GM10248 (cell line): ENCODE data around the gene ARHGEF33.

Experiments used
- CTCF ChIA-PET: fragments of 300-600 bp; sonication (Branson Sonifier 250); formaldehyde crosslinking; extraction: SDS; loops from one replicate; lab custom pipeline; 2021; ENCODE audit warnings: antibody characterized with exemption; lab: Yijun Ruan, JAX
- POLR2A ChIA-PET: fragments of 350-650 bp; sonication (Branson Sonifier 250); formaldehyde crosslinking; extraction: SDS; loops from one replicate; lab custom pipeline; 2020; ENCODE audit warnings: antibody characterized with exemption; lab: Yijun Ruan, JAX
- DNase-seq: peaks from one replicate; pipeline ENCODE4 v3.0.0; 2012; ENCODE audit errors: extremely low spot score
- TF ChIP-seq, protein P1 (sequence below): IDR thresholded peaks from 2 replicates; pipeline ENCODE4 v1.5.1; 2012; ENCODE audit warnings: mild to moderate bottlenecking, low read depth; ENCODE audit errors: extremely low read depth, missing control alignments, control extremely low read depth

The ARHGEF33 gene

DNA sequence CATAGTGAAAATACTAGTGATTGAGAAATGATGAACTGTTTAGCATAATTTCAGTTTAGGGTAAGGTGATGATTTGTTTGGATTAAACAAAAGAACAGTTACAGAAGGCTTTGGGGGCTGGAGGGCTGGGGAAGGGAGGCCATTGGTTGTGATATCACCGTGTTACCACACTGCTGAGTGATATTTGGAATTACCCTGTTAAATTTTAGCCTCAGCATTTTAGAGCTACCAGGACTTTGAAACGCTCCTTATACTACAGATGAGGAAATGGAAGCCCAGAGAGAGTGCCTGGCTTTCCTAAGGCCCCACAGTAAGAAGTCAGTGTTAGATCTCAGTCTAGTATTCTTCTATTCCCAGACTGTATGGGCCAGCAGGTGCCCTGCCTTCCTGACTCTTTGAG lies 15.6 kb downstream of the ARHGEF33 start:
- no peak for DNase-seq
- POLR2A ChIA-PET: no interaction called here
- TF ChIP-seq, protein P1, sequence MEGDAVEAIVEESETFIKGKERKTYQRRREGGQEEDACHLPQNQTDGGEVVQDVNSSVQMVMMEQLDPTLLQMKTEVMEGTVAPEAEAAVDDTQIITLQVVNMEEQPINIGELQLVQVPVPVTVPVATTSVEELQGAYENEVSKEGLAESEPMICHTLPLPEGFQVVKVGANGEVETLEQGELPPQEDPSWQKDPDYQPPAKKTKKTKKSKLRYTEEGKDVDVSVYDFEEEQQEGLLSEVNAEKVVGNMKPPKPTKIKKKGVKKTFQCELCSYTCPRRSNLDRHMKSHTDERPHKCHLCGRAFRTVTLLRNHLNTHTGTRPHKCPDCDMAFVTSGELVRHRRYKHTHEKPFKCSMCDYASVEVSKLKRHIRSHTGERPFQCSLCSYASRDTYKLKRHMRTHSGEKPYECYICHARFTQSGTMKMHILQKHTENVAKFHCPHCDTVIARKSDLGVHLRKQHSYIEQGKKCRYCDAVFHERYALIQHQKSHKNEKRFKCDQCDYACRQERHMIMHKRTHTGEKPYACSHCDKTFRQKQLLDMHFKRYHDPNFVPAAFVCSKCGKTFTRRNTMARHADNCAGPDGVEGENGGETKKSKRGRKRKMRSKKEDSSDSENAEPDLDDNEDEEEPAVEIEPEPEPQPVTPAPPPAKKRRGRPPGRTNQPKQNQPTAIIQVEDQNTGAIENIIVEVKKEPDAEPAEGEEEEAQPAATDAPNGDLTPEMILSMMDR: no peak
- CTCF ChIA-PET: interaction anchor here (1.1 kb wide), 1 partner anchor 10 kb away, joined by 4 read pairs; no protein-coding TSS in a partner anchor

DNA sequence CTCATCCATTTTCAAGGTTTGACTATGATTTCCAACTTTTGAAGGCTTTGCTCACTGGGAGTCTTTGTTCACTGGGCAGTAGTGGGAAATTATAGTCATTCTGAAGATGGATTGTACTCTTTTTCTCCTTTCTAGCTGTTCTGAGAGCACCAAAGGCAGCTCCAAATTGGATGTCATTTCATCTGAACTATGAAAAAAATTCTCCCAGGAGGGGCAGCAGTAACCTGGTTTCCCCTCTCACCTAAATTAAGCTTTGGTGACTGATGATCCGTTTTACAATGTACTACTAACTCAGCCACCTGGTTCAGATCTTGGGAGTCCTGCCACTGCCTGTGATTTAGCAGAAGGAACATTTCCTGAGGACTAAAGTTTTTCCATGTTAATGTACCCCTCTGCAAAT lies 17.6 kb downstream of the ARHGEF33 start:
- DNase-seq: no peak
- TF ChIP-seq, protein P1: no peak
- ChIA-PET POLR2A (no interaction called here), CTCF (interaction anchor here (1.0 to 2.6 kb wide), 2 partner anchors 9 to 12 kb away, joined by 3 to 8 read pairs; no protein-coding TSS in a partner anchor)

DNA sequence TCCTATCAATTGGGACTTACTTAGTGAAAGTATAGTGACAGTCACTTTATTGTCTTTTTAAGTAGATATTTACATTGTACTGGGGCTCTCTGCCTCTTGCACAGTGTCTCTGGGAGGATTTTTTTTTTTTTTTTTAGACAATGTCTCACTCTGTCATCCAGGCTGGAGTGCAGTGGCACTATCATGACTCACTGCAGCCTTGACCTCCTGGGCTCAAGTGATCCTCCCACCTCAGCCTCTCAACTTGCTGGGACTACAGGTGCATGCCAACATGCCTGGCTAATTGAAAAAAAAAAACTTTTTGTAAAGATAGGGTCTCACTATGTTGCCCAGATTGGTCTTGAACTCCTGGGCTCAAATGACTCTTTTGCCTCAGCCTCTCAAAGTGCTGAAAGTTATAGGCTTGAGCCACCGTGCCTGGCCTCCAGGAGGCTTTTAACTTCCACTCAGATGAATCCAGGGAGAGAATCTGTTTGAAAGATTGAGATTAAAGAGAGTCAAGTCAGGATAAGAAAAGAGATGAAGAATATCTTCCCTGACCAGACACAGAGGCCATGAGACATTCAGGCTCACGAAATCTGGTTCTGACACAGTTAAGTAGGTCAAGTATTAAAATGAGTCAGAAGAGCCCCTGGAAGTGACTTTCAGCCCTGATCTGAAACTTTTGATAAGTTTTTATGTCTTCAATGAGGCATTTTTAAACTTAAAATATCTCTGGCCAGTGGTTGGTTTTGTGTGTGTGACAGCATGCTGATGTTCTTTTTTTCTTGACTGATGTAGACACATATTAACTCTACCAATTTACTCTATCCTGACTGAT lies 18.3 kb downstream of the ARHGEF33 start:
- TF ChIP-seq, protein P1: no peak
- ChIA-PET POLR2A (no interaction called here), CTCF (interaction anchor here (1.0 to 2.6 kb wide), 2 partner anchors 8 to 13 kb away, joined by 3 to 8 read pairs; no protein-coding TSS in a partner anchor)
- DNase-seq: peak; percentile 52

DNA sequence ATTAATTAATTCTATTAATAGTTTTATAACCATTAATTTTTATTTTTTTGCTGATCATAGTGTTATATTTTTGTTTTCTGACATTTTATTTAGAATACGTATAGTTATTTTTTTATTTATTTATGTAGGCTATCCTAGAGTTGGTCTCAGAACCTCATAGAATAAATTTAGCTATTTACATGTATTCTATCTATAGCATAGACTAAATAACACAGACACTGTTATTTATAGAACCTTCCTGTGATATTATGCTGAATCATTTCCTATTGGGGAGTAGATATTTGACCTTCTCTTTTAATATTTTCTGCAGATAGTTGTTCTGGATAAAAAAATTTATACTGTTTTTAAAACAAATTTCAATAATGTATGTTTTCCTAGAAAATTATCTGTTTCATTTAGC lies 20.2 kb downstream of the ARHGEF33 start:
- CTCF ChIA-PET: interaction anchor here (2.1 kb wide), 1 partner anchor 37 kb away, joined by 7 read pairs; no protein-coding TSS in a partner anchor
- DNase-seq: no peak
- TF ChIP-seq, protein P1: no peak
- POLR2A ChIA-PET: no interaction called here

DNA sequence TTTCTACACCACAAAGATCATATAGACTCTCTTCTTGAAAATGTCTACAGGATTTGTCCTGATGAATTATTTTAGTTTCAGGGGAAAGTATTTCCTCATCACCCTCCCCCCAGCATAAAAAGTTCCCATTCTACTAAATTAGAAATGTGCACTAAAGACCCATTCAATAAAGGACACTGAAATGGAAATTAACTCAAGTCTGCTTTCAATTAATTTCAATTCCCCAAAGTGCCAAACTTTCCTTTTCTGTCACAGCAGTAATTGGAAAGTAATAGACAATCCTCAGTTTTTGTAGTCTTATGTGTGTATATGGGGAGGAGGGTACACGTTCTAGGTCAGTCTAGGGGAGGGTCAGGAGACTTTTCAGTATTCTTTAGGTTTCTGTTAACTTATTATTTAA lies 21.5 kb downstream of the ARHGEF33 start:
- TF ChIP-seq, protein P1: no peak
- POLR2A ChIA-PET: no interaction called here
- CTCF ChIA-PET: interaction anchor here (1.9 to 3.3 kb wide), 3 partner anchors 10 to 36 kb away, joined by 4 to 21 read pairs (median 7); no protein-coding TSS in a partner anchor
- DNase-seq: no peak

DNA sequence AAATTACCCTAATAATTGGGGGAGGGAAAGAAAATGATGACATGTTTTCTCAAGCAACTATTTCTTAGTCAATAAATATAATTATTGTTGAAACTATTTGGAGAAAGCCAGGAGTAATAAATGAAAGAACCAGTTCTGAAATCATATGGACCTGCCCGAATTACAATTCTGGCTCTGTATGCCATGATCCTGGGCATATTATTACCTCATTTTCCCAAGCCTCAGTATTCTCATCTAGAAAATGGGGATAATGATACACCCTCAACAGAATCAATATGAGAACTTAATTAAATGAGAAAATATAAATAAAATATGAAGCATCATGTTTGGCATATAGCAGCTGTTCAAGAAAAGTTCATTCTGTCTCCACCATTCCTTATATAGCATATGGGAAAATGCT lies 22.9 kb downstream of the ARHGEF33 start:
- POLR2A ChIA-PET: no interaction called here
- TF ChIP-seq, protein P1: no peak
- no peak for DNase-seq
- CTCF ChIA-PET: interaction anchor here (1.5 to 3.3 kb wide), 3 partner anchors 10 to 17 kb away, joined by 4 to 21 read pairs (median 4); no protein-coding TSS in a partner anchor
